Transverse colon (tissue), 4 donors: Measurements from ENCODE around the gene SPOCK3. TPM values are rescaled to one million over a fixed set of nuclear protein-coding genes. Genes with fewer than 3 reads are reported as not detected.

ENCODE experiments used
- DNase-seq: peaks from one replicate; pipeline ENCODE4 v3.0.0-alpha.2; 2019
- H3K27ac ChIP-seq, 4 donors: fragments of 200-600 bp; sonication (generic); 2 replicates each; pipeline ENCODE4 v1.5.1; 2016 to 2018; ENCODE audit warnings: inconsistent platforms in 4 of 4
- H3K27me3 ChIP-seq: fragments of 200-600 bp; sonication (generic); 2 replicates; pipeline ENCODE4 v1.5.1; 2017; ENCODE audit warnings: inconsistent platforms
- H3K36me3 ChIP-seq, 4 donors: fragments of 200-600 bp; sonication (generic); 2 replicates each; pipeline ENCODE4 v1.5.1; 2017 to 2019; ENCODE audit warnings: inconsistent platforms in 4 of 4
- H3K4me1 ChIP-seq, 4 donors: fragments of 200-600 bp; sonication (generic); 2 replicates each; pipeline ENCODE4 v1.5.1; 2017 to 2020; ENCODE audit warnings: inconsistent platforms in 4 of 4
- H3K4me3 ChIP-seq, 4 donors: fragments of 200-600 bp; sonication (generic); 1 replicate in 1 of 4; 2 replicates in 3 of 4; pipeline versions ENCODE4 v1.5.1 to v1.6.1; 2017 to 2019; ENCODE audit warnings: inconsistent platforms in 4 of 4
- H3K9me3 ChIP-seq, 2 donors: fragments of 200-600 bp; sonication (generic); 2 replicates each; pipeline ENCODE4 v1.5.1; 2017 to 2019; ENCODE audit warnings: inconsistent platforms in 2 of 2
- CTCF ChIP-seq, 5 experiments: fragments of 200-600 bp in 3 of 5; fragments of 450-650 bp in 2 of 5; sonication (generic) in 3 of 5; IDR thresholded peaks; 1 replicate in 2 of 5; 2 replicates in 3 of 5; pipeline ENCODE4 v1.5.1; 2016 to 2017; ENCODE audit warnings: antibody characterized with exemption in 5 of 5, inconsistent platforms in 3 of 5, mild to moderate bottlenecking in 2 of 5, moderate library complexity in 1 of 5
- EP300 ChIP-seq: sonication (generic); formaldehyde crosslinking; IDR thresholded peaks from one replicate; pipeline ENCODE4 v1.6.1; 2017; ENCODE audit warnings: antibody characterized with exemption, low read depth
- POLR2A ChIP-seq: fragments of 450-650 bp; IDR thresholded peaks from one replicate; pipeline ENCODE4 v1.6.1; 2016; ENCODE audit warnings: antibody characterized with exemption, mild to moderate bottlenecking, moderate library complexity
- POLR2AphosphoS5 ChIP-seq, 3 donors: sonication (generic); formaldehyde crosslinking; IDR thresholded peaks; one replicate each; pipeline ENCODE4 v1.6.1; 2016; ENCODE audit warnings: antibody characterized with exemption in 3 of 3
- WGBS, 2 donors: methylation state at CpG; one replicate each; pipeline ENCODE4 v1.1.5; 2018; ENCODE audit warnings: low coverage in 1 of 2; 5-methylcytosine and 5-hydroxymethylcytosine counted together
- in situ Hi-C, 4 donors: fragments of 200-750 bp; cut with MboI; loops; one replicate each; pipeline versions ENCODE4 v1.15.0 to v1.15.1; 2017; ENCODE audit warnings: low sequenced_read_pairs in 3 of 4, low pct_ligation_motif_present in 1 of 4, low pct_unique_long_range_greater_than_20kb in 1 of 4
- intact Hi-C: fragments of 100-400 bp; cut with DNase I; formaldehyde crosslinking; loops from one replicate; pipeline ENCODE4 v1.15.1; 2023; ENCODE audit warnings: low total_unique reads
- total RNA-seq, 4 donors: library from RNA; depleted of rRNA; stranded (reverse); fragments of >200 nt; gene quantifications; one replicate each; pipeline ENCODE4 v1.1.0, GENCODE V29; 2016

SPOCK3 gene
- total RNA-seq, 4 donors from 2014 or later: 0.27 to 0.64 TPM; not detected in 2

- in situ Hi-C loops: no loop called here
- Histone ChIP-seq H3K27ac (no peak overlapping the region), H3K9me3 (peaks cover 0 to 3% of the 10 kb centered on the region in 2 donors), H3K4me3 (no peak overlapping the region), H3K36me3 (no peaks in the 10 kb centered on the region), H3K27me3 (no peaks in the 10 kb centered on the region), H3K4me1 (peaks cover 0 to 5% (median 1%) of the 10 kb centered on the region in 4 donors)
- TF ChIP-seq EP300: no peak
- no peak for TF ChIP-seq CTCF (IDR thresholded peaks at IDR 0.05)
- no peak for TF ChIP-seq POLR2A
- TF ChIP-seq POLR2AphosphoS5 (IDR thresholded peaks at IDR 0.05): no peak
- 81% methylated on average over 1 of the region's 1 CpG; no CpG with 5 or more reads in 1 of the 2 donors for WGBS, 2 donors
- no peak for DNase-seq
- intact Hi-C loops: no loop called here
Observed at GRCh38 chr4:166838975-166839614, 395.2 kb downstream of the SPOCK3 start.

GRCh38 chr4:166836865-166837264 lies 397.4 kb downstream of the SPOCK3 start:
- no peak for TF ChIP-seq POLR2AphosphoS5 (IDR thresholded peaks at IDR 0.05)
- no peak for TF ChIP-seq CTCF (IDR thresholded peaks at IDR 0.05)
- TF ChIP-seq EP300: no peak
- Histone ChIP-seq H3K27me3 (no peaks in the 10 kb centered on the region), H3K4me3 (no peak overlapping the region), H3K27ac (no peak overlapping the region), H3K36me3 (no peaks in the 10 kb centered on the region), H3K4me1 (peaks cover 0 to 5% (median 1%) of the 10 kb centered on the region in 4 donors), H3K9me3 (no peaks in the 10 kb centered on the region)
- in situ Hi-C loops (no loop called here), intact Hi-C loops (no loop called here)
- DNase-seq: no peak
- 38 to 55% methylated on average over 1 of the region's 1 CpG for WGBS, 2 donors

- in situ Hi-C loops: no loop called here
- intact Hi-C loops: no loop called here
Observed at GRCh38 chr4:166827629-166828028, 406.7 kb downstream of the SPOCK3 start.

GRCh38 chr4:166827167-166827566 lies 407.1 kb downstream of the SPOCK3 start:
- H3K27me3 ChIP-seq: no peaks in the 10 kb centered on the region
- intact Hi-C loops (no loop called here), in situ Hi-C loops (no loop called here)
- peak; percentile 16 for DNase-seq
- H3K4me3 ChIP-seq: no peak overlapping the region
- H3K4me1 ChIP-seq: peaks cover 0 to 7% (median 0%) of the 10 kb centered on the region in 4 donors
- TF ChIP-seq EP300 (no peak), CTCF (IDR thresholded peaks at IDR 0.05) (peak in 1 of 5 experiments; percentile 16), POLR2A (no peak), POLR2AphosphoS5 (IDR thresholded peaks at IDR 0.05) (peak in 1 of 3 donors; percentile 22)
- no peak overlapping the region for H3K27ac ChIP-seq
- no peaks in the 10 kb centered on the region for H3K9me3 ChIP-seq
- no peaks in the 10 kb centered on the region for H3K36me3 ChIP-seq
- WGBS, 2 donors: 36 to 67% methylated on average over 1 of the region's 1 CpG

More at GRCh38 chr4:166827629-166828028, 406.7 kb downstream of the SPOCK3 start:
- Histone ChIP-seq H3K4me3 (no peak overlapping the region), H3K36me3 (no peaks in the 10 kb centered on the region), H3K27me3 (no peaks in the 10 kb centered on the region), H3K27ac (no peak overlapping the region), H3K4me1 (peaks cover 0 to 7% (median 0%) of the 10 kb centered on the region in 4 donors), H3K9me3 (no peaks in the 10 kb centered on the region)
- TF ChIP-seq POLR2AphosphoS5 (IDR thresholded peaks at IDR 0.05): no peak
- 55 to 86% methylated on average over 1 of the region's 1 CpG for WGBS, 2 donors
- no peak for DNase-seq
